Superior temporal gyrus (tissue), 1 donor: Measurements from ENCODE around the gene ARMC8.

ENCODE experiments used
- DNase-seq: peaks from one replicate; pipeline ENCODE4 v3.0.0-alpha.2; 2016; ENCODE audit errors: extremely low spot score

The ARMC8 gene

DNA sequence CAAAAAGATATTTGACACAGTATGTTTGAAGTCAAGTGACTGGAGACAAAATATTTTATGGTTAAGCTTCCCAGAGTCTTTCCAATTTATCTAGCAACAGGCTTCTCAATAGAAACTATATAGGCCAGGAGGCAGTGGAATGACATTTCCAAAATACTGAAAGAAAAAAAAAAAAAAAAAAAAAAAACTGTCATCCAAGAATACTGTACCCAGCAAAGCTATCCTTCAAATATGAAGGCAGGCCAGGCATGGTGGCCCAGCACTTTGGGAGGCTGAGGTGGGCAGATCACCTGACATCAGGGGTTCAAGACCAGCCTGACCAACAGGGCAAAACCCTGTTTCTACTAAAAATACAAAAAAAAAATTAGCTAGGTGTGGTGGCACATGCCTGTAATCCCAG is 121.7 kb downstream of the ARMC8 start:
- no peak for DNase-seq

GRCh38 chr3:138310494-138310893 is 123.4 kb downstream of the ARMC8 start:
- no peak for DNase-seq

DNA sequence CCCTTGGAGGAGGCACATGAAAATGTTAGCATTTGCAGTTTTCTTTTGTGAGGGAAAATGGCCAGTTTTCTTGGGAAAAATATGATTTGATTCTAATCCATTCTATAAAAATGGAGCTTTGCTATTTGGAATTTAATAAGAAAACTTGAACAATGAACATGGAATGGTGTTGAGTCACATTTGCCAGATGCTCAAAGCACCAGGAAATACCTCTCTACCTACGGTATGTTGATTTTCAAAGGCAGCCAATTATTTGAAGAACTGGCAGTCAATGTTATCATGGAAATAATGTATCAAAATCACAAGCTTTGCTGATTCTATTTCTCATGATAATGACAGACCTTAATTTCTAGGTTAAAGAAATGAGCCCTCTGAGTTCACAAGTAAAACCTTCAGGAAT is 127.7 kb downstream of the ARMC8 start:
- DNase-seq, result no peak

- no peak for DNase-seq
These were observed 130.6 kb downstream of the ARMC8 start for GRCh38 chr3:138317687-138318086.

- no peak for DNase-seq
These were observed 136.9 kb downstream of the ARMC8 start for GRCh38 chr3:138323971-138324370.

DNA sequence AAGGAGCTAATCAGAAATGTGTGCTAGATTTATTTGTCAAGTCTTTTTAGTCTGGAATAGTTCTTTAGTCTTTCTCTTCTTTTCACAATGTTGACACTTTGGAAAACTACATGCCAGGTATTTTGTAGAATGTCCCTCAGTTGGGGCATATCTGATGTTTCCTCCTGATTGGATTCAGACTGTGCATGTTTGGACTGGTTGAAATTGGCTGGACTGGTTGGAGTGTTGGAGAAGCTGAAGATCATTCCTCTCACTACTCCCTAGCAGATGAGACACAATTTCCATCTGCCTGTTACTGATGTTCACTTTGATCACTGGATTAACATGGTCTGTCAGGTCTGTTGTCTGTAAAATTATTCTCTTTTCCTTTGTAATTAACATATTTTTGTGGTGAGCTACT is 138.9 kb downstream of the ARMC8 start:
- no peak for DNase-seq

GRCh38 chr3:138326866-138327595 is 139.9 kb downstream of the ARMC8 start:
- no peak for DNase-seq

- no peak for DNase-seq
These were observed 140.7 kb downstream of the ARMC8 start for GRCh38 chr3:138327831-138328230.

- DNase-seq, result peak; percentile 57
These were observed 141.2 kb downstream of the ARMC8 start for GRCh38 chr3:138328341-138328740.

DNA sequence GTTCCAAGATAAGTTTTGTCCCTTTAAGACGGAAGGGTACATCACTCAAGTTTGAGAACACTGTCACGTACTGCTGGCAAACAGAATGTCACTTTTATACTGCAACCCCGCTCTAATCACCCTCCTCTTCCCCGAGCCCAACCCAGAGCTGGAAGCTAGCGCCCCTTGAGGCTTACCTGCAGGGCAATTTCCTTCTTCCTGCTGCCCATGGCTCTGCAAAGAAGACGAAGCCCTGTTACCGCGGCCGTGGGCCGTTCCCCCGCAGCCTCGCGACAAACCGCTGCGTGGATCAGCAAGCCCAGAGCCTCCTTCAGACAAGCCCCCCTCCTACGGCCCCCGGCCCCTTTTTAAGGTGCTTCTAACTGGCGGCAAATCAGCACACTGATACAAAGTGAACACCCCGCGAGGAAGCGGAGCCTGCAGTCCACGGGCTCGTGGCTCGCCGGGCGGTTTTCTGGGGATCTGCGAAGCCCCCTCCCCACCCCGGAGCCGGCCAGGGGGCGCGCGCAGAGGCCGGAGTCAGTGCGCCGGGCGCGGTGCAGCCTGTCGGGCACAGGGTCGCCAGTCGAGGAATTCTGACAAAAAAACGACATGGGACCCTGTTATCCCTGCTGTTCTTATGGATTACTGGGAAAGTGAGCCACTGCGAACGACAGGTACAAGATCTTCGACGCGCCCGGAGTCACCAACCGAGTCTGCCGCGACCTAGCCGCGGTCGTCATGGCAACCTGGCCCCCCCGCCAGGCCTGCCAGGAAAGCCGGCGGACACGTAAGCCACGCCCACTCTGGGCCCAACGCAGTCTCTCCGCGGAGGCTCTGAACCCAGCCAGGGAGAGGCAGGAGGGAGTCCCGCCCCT is 142.3 kb downstream of the ARMC8 start, which contains the start of gene NME9:
TSS of gene NME9 (minus strand) at position 725 of the 857 bp plus-strand sequence. CDS start at position 209, 516 bp downstream.
- peak; percentile 85 for DNase-seq

DNA sequence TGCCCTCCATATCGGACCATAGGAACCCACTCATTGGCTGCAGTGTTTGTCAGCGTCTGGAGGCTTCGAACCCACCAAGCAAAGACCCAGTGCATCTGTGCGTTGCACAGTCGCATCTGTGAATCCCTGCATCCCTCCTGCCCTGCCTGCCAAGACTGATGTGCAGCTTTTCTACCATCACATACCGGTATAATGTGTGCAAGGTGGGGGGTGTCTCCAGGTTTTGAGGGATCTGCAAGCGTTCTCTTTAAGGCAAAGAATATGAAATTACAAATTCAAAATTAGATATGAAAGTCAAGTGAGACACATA is 142.8 kb downstream of the ARMC8 start:
- DNase-seq, result no peak

DNA sequence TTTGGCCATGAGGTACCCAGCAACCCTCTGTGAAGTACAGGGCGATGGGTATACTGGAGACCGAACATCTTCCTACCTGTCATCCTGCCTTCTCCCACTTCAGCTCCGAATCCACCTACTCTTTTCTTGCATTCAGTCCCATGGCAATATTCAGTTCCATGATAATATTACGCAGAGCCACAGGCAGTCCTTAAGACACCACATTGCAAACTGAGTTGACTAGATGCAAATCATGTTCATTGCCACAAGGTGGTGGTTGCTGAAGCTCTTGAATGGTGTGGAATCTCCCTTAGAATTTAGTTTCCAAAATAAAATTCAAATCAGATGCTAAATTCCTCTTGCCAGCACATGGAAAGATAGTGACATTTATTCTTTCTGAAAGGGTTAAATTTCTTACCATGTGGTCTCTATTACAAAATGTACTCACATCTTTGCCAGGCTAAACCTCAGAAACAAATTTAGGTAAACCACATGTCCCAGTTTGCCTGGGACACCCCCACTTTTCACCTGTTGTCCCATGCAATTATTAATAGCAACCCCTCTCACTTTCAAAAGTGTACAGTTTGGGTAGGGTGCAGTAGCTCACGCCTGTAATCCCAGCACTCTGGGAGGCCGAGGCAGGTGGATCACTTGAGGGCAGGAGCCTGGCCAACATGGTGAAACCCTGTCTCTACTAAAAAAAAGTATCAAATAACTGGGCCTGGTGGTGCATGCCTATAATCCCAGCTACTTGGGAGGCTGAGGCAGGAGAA is 144.2 kb downstream of the ARMC8 start:
- peak; percentile 56 for DNase-seq

DNA sequence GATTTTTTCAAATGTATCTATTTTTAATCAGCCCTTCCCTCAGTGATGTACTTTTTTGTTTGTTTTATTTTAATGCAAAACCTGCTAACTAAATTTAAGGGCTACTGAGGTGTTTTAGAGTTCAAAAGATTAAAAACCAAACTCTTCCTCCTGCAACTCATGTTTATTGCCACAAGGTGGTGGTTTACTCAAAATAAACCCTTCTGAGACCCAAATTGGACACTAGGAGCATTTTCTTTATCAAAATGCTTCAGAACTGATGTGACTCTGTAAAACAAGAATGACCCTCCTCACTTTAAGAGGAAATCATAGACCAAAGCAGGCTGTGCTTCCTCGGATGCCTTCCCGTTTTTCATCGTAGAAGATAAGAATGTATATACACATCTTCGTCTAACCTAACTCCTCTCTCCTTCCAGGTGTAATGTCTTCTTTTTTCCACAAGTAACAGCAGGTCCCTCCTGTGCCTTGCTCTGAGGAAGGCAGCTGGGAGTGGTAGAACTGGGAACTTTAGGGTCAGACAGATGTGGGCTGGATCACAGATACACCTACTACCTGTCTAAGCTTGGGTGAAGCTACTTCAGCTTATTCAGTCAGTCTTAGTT is 145.5 kb downstream of the ARMC8 start:
- DNase-seq, result peak; percentile 81

- no peak for DNase-seq
These were observed 147.5 kb downstream of the ARMC8 start for GRCh38 chr3:138334608-138335007.

- DNase-seq, result no peak
These were observed 149.4 kb downstream of the ARMC8 start for GRCh38 chr3:138336454-138336999.

DNA sequence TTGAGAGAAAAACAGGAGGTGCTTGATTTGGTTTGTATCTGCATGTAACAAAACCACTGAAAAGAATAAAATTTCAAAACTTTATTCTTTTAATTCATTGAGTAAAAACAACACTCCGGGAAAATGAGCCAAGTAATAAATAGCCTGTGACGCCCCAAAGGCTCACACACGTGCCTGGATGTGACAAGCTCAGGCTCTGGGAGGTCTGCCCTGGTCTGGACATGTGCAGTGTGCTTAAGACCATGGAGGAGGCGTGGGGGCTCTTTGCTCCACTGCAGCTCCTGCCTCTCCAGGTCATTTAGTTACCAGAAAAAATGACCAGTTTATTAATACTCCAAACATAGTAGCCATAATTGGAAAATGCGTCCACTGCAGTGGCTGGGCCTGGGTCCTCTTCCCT is 151.1 kb downstream of the ARMC8 start:
- no peak for DNase-seq

- DNase-seq, result no peak
These were observed 151.7 kb downstream of the ARMC8 start for GRCh38 chr3:138338811-138339210.

- no peak for DNase-seq
These were observed 153.4 kb downstream of the ARMC8 start for GRCh38 chr3:138340511-138340910.

- DNase-seq, result no peak
These were observed 157.7 kb downstream of the ARMC8 start for GRCh38 chr3:138344754-138345153.
